Suprapubic skin (tissue), 4 donors: ENCODE data around the gene NOS1AP.

Source experiments
- EP300 ChIP-seq: sonication (generic); formaldehyde crosslinking; IDR thresholded peaks from one replicate; pipeline ENCODE4 v1.6.1; 2017; ENCODE audit warnings: antibody characterized with exemption
- POLR2A ChIP-seq, 2 donors: fragments of 450-650 bp; IDR thresholded peaks; one replicate each; pipeline ENCODE4 v1.6.1; 2017; ENCODE audit warnings: antibody characterized with exemption in 2 of 2, mild to moderate bottlenecking in 2 of 2, moderate library complexity in 2 of 2
- POLR2AphosphoS5 ChIP-seq, 3 donors: sonication (generic); formaldehyde crosslinking; IDR thresholded peaks; one replicate each; pipeline ENCODE4 v1.6.1; 2017; ENCODE audit warnings: antibody characterized with exemption in 3 of 3
- TF ChIP-seq, protein P1 (sequence below), 2 donors: fragments of 200-600 bp in 1 of 2; fragments of 450-650 bp in 1 of 2; sonication (generic) in 1 of 2; IDR thresholded peaks; one replicate each; pipeline ENCODE4 v1.5.1; 2016 to 2019; ENCODE audit warnings: antibody characterized with exemption in 2 of 2, mild to moderate bottlenecking in 1 of 2, moderate library complexity in 1 of 2

DNA sequence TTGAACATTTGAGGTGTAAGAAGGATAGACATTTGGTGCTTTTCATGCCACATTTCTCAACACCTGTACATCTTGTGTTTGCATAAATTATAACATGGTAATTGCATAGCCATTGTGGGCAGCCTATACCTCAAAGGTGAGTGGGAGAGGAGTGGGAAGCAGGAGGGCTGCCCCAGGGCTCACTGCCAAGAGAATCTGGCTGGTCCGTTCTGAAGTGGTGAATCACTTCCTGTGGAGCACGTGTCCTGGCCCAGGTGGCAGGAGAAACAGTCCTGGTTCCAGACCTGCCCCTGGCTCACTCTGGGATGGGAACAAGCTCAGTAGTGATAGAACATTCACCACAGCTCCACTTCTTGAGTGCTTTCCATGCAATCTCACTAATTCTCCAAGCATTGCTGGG, 34.2 kb upstream of the NOS1AP start:
- TF ChIP-seq, protein P1, sequence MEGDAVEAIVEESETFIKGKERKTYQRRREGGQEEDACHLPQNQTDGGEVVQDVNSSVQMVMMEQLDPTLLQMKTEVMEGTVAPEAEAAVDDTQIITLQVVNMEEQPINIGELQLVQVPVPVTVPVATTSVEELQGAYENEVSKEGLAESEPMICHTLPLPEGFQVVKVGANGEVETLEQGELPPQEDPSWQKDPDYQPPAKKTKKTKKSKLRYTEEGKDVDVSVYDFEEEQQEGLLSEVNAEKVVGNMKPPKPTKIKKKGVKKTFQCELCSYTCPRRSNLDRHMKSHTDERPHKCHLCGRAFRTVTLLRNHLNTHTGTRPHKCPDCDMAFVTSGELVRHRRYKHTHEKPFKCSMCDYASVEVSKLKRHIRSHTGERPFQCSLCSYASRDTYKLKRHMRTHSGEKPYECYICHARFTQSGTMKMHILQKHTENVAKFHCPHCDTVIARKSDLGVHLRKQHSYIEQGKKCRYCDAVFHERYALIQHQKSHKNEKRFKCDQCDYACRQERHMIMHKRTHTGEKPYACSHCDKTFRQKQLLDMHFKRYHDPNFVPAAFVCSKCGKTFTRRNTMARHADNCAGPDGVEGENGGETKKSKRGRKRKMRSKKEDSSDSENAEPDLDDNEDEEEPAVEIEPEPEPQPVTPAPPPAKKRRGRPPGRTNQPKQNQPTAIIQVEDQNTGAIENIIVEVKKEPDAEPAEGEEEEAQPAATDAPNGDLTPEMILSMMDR (IDR thresholded peaks at IDR 0.05): no peak
- TF ChIP-seq POLR2A (IDR thresholded peaks at IDR 0.05) (no peak), POLR2AphosphoS5 (IDR thresholded peaks at IDR 0.05) (no peak), EP300 (no peak)
